Liver (tissue), 3 donors: ENCODE data around the gene TRAPPC10.

ENCODE experiments used
- ATF3 ChIP-seq: IDR thresholded peaks from 2 replicates; pipeline ENCODE4 v1.6.1; 2016; ENCODE audit warnings: antibody characterized with exemption
- CTCF ChIP-seq: fragments of 150-350 bp; IDR thresholded peaks from 2 replicates; pipeline ENCODE4 v1.5.1; 2017; ENCODE audit warnings: improper control_type of control experiment, low read depth, low read length; ENCODE audit not compliant: missing input control
- HNF4G ChIP-seq: IDR thresholded peaks from 2 replicates; pipeline ENCODE4 v1.6.1; 2016; ENCODE audit warnings: antibody characterized with exemption
- JUND ChIP-seq, 2 donors: IDR thresholded peaks; 2 replicates each; pipeline ENCODE4 v1.6.1; 2016; ENCODE audit warnings: antibody characterized with exemption in 2 of 2
- MAX ChIP-seq: IDR thresholded peaks from 2 replicates; pipeline ENCODE4 v1.6.1; 2016; ENCODE audit warnings: antibody characterized with exemption
- RAD21 ChIP-seq, 2 donors: IDR thresholded peaks; 2 replicates each; pipeline ENCODE4 v1.6.1; 2016; ENCODE audit warnings: antibody characterized with exemption in 2 of 2, mild to moderate bottlenecking in 2 of 2
- RXRA ChIP-seq, 2 donors: IDR thresholded peaks; 2 replicates each; pipeline ENCODE4 v1.6.1; 2017 to 2018; ENCODE audit warnings: antibody characterized with exemption in 2 of 2, mild to moderate bottlenecking in 1 of 2
- SP1 ChIP-seq: IDR thresholded peaks from 2 replicates; pipeline ENCODE4 v1.6.1; 2018; ENCODE audit warnings: antibody characterized with exemption, mild to moderate bottlenecking
- TAF1 ChIP-seq: conservative IDR thresholded peaks from 2 replicates; pipeline ENCODE4 v1.6.1; 2016; ENCODE audit warnings: antibody characterized with exemption, mild to moderate bottlenecking
- YY1 ChIP-seq: IDR thresholded peaks from 2 replicates; pipeline ENCODE4 v1.6.1; 2016; ENCODE audit warnings: antibody characterized with exemption, mild to moderate bottlenecking
- ZBTB33 ChIP-seq: IDR thresholded peaks from 2 replicates; pipeline ENCODE4 v1.6.1; 2016; ENCODE audit warnings: antibody characterized with exemption
- donor health status: healthy.
- donor health status: healthy.

- TF ChIP-seq ATF3: no peak
- no peak for TF ChIP-seq CTCF
- TF ChIP-seq MAX: no peak
- no peak for TF ChIP-seq RAD21 (IDR thresholded peaks at IDR 0.05)
- TF ChIP-seq HNF4G: no peak
- no peak for TF ChIP-seq SP1
- TF ChIP-seq TAF1: no peak
- TF ChIP-seq YY1: no peak
- TF ChIP-seq JUND (IDR thresholded peaks at IDR 0.05): no peak
- TF ChIP-seq RXRA (IDR thresholded peaks at IDR 0.05): no peak
- TF ChIP-seq ZBTB33: no peak
These were observed 78.2 kb downstream of the TRAPPC10 start for GRCh38 chr21:44090325-44090724.
